ENCODE results near the gene LGALS9. TPM values are rescaled to one million over a fixed set of nuclear protein-coding genes. Genes with fewer than 3 reads are reported as not detected.

LGALS9 gene
- total and polyA plus RNA-seq, 2 experiments from 2014 or later: 0.48 to 0.73 TPM

DNA sequence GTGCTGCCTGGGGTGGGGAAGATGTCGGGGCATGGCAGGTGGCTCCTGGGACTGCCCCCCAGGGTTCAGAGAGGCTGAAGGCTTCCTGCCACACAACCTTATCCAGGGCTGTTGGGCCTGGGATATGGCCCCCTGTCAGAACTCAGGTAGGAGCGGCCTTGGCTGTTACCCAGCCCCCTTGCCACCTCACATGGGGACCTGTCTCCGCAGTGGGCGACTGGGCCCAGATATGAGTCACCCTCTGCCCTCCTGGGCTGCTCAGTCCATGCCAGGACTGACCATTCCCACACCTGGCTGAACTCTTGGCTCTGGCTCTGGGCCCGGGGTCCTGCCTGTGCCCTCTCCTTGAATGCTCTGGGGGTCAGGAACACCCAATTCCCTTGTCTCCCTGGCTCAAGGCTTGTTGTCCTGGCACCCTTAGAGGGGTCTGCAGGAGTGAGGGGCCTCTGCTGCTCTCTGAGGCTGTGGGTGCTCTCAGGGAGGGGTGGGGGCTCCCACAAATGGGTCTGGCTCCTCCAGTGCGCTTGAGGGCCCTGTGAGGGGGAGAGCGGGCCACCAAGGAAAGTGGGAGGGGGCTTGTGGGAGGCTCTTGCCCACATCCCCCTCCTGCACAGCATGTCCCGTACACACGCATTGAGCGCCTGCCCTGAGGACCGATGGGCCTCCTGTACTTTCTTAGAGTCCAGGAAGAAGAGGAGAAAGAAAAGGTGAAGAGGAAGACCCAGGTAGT is 36.0 kb downstream of the LGALS9 start:
- no peak for TF ChIP-seq EZH2 (IDR thresholded peaks at IDR 0.05; ENCODE audit: low read depth, unreplicated experiment)
- TF ChIP-seq POLR2AphosphoS5 (IDR thresholded peaks at IDR 0.05; ENCODE audit: low read depth): no peak
- no peak for TF ChIP-seq CREB1 (CRISPR knock-in tag; IDR thresholded peaks at IDR 0.05; ENCODE audit: low read depth)
- no peak for TF ChIP-seq JUNB (IDR thresholded peaks at IDR 0.05; ENCODE audit: unreplicated experiment)
- TF ChIP-seq ETS1 (IDR thresholded peaks at IDR 0.05): no peak
- no peak for TF ChIP-seq NANOG (IDR thresholded peaks at IDR 0.05; ENCODE audit: borderline replicate concordance)
- TF ChIP-seq, protein P1, sequence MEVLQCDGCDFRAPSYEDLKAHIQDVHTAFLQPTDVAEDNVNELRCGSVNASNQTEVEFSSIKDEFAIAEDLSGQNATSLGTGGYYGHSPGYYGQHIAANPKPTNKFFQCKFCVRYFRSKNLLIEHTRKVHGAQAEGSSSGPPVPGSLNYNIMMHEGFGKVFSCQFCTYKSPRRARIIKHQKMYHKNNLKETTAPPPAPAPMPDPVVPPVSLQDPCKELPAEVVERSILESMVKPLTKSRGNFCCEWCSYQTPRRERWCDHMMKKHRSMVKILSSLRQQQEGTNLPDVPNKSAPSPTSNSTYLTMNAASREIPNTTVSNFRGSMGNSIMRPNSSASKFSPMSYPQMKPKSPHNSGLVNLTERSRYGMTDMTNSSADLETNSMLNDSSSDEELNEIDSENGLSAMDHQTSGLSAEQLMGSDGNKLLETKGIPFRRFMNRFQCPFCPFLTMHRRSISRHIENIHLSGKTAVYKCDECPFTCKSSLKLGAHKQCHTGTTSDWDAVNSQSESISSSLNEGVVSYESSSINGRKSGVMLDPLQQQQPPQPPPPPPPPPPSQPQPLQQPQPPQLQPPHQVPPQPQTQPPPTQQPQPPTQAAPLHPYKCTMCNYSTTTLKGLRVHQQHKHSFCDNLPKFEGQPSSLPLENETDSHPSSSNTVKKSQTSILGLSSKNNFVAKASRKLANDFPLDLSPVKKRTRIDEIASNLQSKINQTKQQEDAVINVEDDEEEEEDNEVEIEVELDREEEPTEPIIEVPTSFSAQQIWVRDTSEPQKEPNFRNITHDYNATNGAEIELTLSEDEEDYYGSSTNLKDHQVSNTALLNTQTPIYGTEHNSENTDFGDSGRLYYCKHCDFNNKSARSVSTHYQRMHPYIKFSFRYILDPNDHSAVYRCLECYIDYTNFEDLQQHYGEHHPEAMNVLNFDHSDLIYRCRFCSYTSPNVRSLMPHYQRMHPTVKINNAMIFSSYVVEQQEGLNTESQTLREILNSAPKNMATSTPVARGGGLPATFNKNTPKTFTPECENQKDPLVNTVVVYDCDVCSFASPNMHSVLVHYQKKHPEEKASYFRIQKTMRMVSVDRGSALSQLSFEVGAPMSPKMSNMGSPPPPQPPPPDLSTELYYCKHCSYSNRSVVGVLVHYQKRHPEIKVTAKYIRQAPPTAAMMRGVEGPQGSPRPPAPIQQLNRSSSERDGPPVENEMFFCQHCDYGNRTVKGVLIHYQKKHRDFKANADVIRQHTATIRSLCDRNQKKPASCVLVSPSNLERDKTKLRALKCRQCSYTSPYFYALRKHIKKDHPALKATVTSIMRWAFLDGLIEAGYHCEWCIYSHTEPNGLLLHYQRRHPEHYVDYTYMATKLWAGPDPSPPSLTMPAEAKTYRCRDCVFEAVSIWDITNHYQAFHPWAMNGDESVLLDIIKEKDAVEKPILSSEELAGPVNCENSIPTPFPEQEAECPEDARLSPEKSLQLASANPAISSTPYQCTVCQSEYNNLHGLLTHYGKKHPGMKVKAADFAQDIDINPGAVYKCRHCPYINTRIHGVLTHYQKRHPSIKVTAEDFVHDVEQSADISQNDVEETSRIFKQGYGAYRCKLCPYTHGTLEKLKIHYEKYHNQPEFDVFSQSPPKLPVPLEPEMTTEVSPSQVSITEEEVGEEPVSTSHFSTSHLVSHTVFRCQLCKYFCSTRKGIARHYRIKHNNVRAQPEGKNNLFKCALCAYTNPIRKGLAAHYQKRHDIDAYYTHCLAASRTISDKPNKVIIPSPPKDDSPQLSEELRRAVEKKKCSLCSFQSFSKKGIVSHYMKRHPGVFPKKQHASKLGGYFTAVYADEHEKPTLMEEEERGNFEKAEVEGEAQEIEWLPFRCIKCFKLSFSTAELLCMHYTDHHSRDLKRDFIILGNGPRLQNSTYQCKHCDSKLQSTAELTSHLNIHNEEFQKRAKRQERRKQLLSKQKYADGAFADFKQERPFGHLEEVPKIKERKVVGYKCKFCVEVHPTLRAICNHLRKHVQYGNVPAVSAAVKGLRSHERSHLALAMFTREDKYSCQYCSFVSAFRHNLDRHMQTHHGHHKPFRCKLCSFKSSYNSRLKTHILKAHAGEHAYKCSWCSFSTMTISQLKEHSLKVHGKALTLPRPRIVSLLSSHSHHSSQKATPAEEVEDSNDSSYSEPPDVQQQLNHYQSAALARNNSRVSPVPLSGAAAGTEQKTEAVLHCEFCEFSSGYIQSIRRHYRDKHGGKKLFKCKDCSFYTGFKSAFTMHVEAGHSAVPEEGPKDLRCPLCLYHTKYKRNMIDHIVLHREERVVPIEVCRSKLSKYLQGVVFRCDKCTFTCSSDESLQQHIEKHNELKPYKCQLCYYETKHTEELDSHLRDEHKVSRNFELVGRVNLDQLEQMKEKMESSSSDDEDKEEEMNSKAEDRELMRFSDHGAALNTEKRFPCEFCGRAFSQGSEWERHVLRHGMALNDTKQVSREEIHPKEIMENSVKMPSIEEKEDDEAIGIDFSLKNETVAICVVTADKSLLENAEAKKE (CRISPR knock-in tag; IDR thresholded peaks at IDR 0.05): no peak
- TF ChIP-seq ZNF114 (CRISPR knock-in tag; IDR thresholded peaks at IDR 0.05): no peak
- no peak for TF ChIP-seq EZH2phosphoT487 (IDR thresholded peaks at IDR 0.05; ENCODE audit: unreplicated experiment)
- no peak for TF ChIP-seq REST (IDR thresholded peaks at IDR 0.05; ENCODE audit: unreplicated experiment)
- TF ChIP-seq ZNF331 (CRISPR knock-in tag; IDR thresholded peaks at IDR 0.05; ENCODE audit: low read depth): no peak
- TF ChIP-seq, protein P2, sequence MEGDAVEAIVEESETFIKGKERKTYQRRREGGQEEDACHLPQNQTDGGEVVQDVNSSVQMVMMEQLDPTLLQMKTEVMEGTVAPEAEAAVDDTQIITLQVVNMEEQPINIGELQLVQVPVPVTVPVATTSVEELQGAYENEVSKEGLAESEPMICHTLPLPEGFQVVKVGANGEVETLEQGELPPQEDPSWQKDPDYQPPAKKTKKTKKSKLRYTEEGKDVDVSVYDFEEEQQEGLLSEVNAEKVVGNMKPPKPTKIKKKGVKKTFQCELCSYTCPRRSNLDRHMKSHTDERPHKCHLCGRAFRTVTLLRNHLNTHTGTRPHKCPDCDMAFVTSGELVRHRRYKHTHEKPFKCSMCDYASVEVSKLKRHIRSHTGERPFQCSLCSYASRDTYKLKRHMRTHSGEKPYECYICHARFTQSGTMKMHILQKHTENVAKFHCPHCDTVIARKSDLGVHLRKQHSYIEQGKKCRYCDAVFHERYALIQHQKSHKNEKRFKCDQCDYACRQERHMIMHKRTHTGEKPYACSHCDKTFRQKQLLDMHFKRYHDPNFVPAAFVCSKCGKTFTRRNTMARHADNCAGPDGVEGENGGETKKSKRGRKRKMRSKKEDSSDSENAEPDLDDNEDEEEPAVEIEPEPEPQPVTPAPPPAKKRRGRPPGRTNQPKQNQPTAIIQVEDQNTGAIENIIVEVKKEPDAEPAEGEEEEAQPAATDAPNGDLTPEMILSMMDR (conservative IDR thresholded peaks at IDR 0.05; ENCODE audit: low read depth in 2 of 2): no peak
- TF ChIP-seq STAT1 (IDR thresholded peaks at IDR 0.05; ENCODE audit: unreplicated experiment): no peak
- peaks cover 12% of the 10 kb centered on the region for H3K27me3 Mint-ChIP-seq (ENCODE audit: insufficient read depth, low read depth, poor library complexity)
- ATAC-seq: no peak

More for the DNA sequence above, 36.0 kb downstream of the LGALS9 start:
- H3K4me1 Mint-ChIP-seq: no peaks in the 10 kb centered on the region
- no peaks in the 10 kb centered on the region for H3K4me1 ChIP-seq (ENCODE audit: insufficient read depth)
- H3K4me2 ChIP-seq: no peak overlapping the region
- peaks cover 3% of the 10 kb centered on the region; the same call in 1 of the 3 replicates for H3K9me3 Mint-ChIP-seq
- H3K27ac Mint-ChIP-seq: no peak overlapping the region
- H3K4me3 Mint-ChIP-seq: no peak overlapping the region
- no peak overlapping the region for H3K27ac ChIP-seq (ENCODE audit: low read depth)
- no peaks in the 10 kb centered on the region; the same call in 2 of the 3 replicates for H3K36me3 Mint-ChIP-seq (ENCODE audit: low read depth)
- no peak overlapping the region for H3K4me3 ChIP-seq
- no peaks in the 10 kb centered on the region for H4K20me1 ChIP-seq (replicated peaks; ENCODE audit: insufficient read depth)
- H3K36me3 ChIP-seq (ENCODE audit: insufficient read depth): no peaks in the 10 kb centered on the region
- H3F3A ChIP-seq (replicated peaks; ENCODE audit: low read depth): no peaks in the 10 kb centered on the region
- no peak for DNase-seq (ENCODE audit: low spot score)
- H3K27me3 ChIP-seq (ENCODE audit: insufficient read depth): no peaks in the 10 kb centered on the region
- H3K79me2 ChIP-seq (replicated peaks; ENCODE audit: insufficient read depth): no peaks in the 10 kb centered on the region
- no peak overlapping the region for H2AFZ ChIP-seq
- H3K9me2 ChIP-seq (ENCODE audit: insufficient read depth): no peaks in the 10 kb centered on the region
